ENCODE data around the gene CCR5. TPM values are rescaled to one million over a fixed set of nuclear protein-coding genes. Genes with fewer than 3 reads are reported as not detected.
A peak's percentile ranks its signal among the peaks of the same experiment; 100 is the strongest.

The CCR5 gene
- total and polyA plus RNA-seq, 11 donors, result 0.13 to 12.7 (median 0.40) TPM

- Histone ChIP-seq H3K27me3 (no peaks in the 10 kb centered on the region), H3K4me3 (no peak overlapping the region), H3K4me1 (peaks cover 0 to 33% (median 0%) of the 10 kb centered on the region in 12 donors), H3K9me3 (no peaks in the 10 kb centered on the region), H3K36me3 (no peaks in the 10 kb centered on the region), H3K27ac (no peak overlapping the region)
- intact Hi-C loops (cut with DNase I), result no loop called here
- no peak for TF ChIP-seq CTCF (IDR thresholded peaks at IDR 0.05)
- no peak for TF ChIP-seq POLR2A (IDR thresholded peaks at IDR 0.05)
- 77 to 90% (median 86%) methylated on average over 2 of the region's 2 CpGs for WGBS, 4 donors
- DNase-seq, result no peak
- no peak for ATAC-seq
These were observed 22.3 kb downstream of the CCR5 start for GRCh38 chr3:46393011-46393410.

GRCh38 chr3:46393554-46394434 lies 23.0 kb downstream of the CCR5 start:
- ATAC-seq (peak in 1 of 4 donors; percentile 26), DNase-seq (no peak)
- TF ChIP-seq CTCF (IDR thresholded peaks at IDR 0.05) (no peak), POLR2A (IDR thresholded peaks at IDR 0.05) (no peak)
- WGBS, 4 donors, result 70 to 80% (median 75%) methylated on average over 8 of the region's 8 CpGs
- Histone ChIP-seq H3K27ac (no peak overlapping the region), H3K36me3 (no peaks in the 10 kb centered on the region), H3K27me3 (no peaks in the 10 kb centered on the region), H3K4me1 (peaks cover 0 to 34% (median 0%) of the 10 kb centered on the region in 12 donors), H3K4me3 (no peak overlapping the region), H3K9me3 (no peaks in the 10 kb centered on the region)
- intact Hi-C loops (cut with DNase I), result no loop called here

- Histone ChIP-seq H3K4me1 (peaks cover 0 to 49% (median 0%) of the 10 kb centered on the region in 12 donors), H3K4me3 (no peak overlapping the region), H3K9me3 (no peaks in the 10 kb centered on the region), H3K27ac (no peak overlapping the region), H3K36me3 (no peaks in the 10 kb centered on the region), H3K27me3 (no peaks in the 10 kb centered on the region)
- TF ChIP-seq CTCF (IDR thresholded peaks at IDR 0.05) (no peak), POLR2A (IDR thresholded peaks at IDR 0.05) (no peak)
- no peak for DNase-seq
- intact Hi-C loops (cut with DNase I), result no loop called here
- ATAC-seq, result peak in 1 of 4 donors; percentile 46
- WGBS, 4 donors, result 47 to 59% (median 56%) methylated on average over 6 of the region's 6 CpGs
These were observed 24.5 kb downstream of the CCR5 start for GRCh38 chr3:46395210-46395661.

GRCh38 chr3:46395766-46396530 lies 25.2 kb downstream of the CCR5 start:
- 71 to 84% (median 74%) methylated on average over 6 of the region's 6 CpGs for WGBS, 4 donors
- no peaks in the 10 kb centered on the region for H3K27me3 ChIP-seq
- no peak overlapping the region for H3K4me3 ChIP-seq
- DNase-seq, result no peak
- no peaks in the 10 kb centered on the region for H3K9me3 ChIP-seq
- H3K4me1 ChIP-seq, result peaks cover 0 to 55% (median 0%) of the 10 kb centered on the region in 12 donors
- peak overlapping the region in 1 of 12 donors; percentile 42 for H3K27ac ChIP-seq
- H3K36me3 ChIP-seq, result no peaks in the 10 kb centered on the region
- ATAC-seq, result peak in 1 of 4 donors; percentile 54
- TF ChIP-seq CTCF (IDR thresholded peaks at IDR 0.05), result no peak
- no peak for TF ChIP-seq POLR2A (IDR thresholded peaks at IDR 0.05)
- intact Hi-C loops (cut with DNase I), result no loop called here
